Measurements from ENCODE around the gene EDN1.
A peak's percentile ranks its signal among the peaks of the same experiment; 100 is the strongest.

Gene EDN1

GRCh38 chr6:12270551-12271230, 19.5 kb upstream of the EDN1 start:
- DNase-seq: no peak

- DNase-seq: no peak
Observed at GRCh38 chr6:12271594-12271993, 18.6 kb upstream of the EDN1 start.

- DNase-seq: no peak
Observed at GRCh38 chr6:12271997-12272396, 18.2 kb upstream of the EDN1 start.

GRCh38 chr6:12275107-12275506, 15.1 kb upstream of the EDN1 start:
- no peak for DNase-seq

- DNase-seq: no peak
Observed at GRCh38 chr6:12276930-12277315, 13.2 kb upstream of the EDN1 start.

- no peak for DNase-seq
Observed at GRCh38 chr6:12277386-12277785, 12.8 kb upstream of the EDN1 start.

GRCh38 chr6:12278915-12279314, 11.2 kb upstream of the EDN1 start:
- DNase-seq: no peak

GRCh38 chr6:12279322-12280091, 10.7 kb upstream of the EDN1 start:
- no peak for DNase-seq

GRCh38 chr6:12280458-12280857, 9.7 kb upstream of the EDN1 start:
- DNase-seq: no peak

GRCh38 chr6:12280902-12281301, 9.3 kb upstream of the EDN1 start:
- DNase-seq: no peak

GRCh38 chr6:12283904-12284303, 6.3 kb upstream of the EDN1 start:
- DNase-seq: no peak

- DNase-seq: no peak
Observed at GRCh38 chr6:12286373-12287110, 3.6 kb upstream of the EDN1 start.

GRCh38 chr6:12288211-12288618, 1.9 kb upstream of the EDN1 start:
- DNase-seq: no peak

- no peak for DNase-seq
Observed at GRCh38 chr6:12288914-12289313, 1.2 kb upstream of the EDN1 start.

GRCh38 chr6:12289365-12289919, 719 bp upstream of the EDN1 start:
- DNase-seq: peak; percentile 40

- no peak for DNase-seq
Observed at GRCh38 chr6:12291071-12291838, 1.1 kb downstream of the EDN1 start.

- DNase-seq: no peak
Observed at GRCh38 chr6:12291839-12292604, 1.9 kb downstream of the EDN1 start.

- DNase-seq: no peak
Observed at GRCh38 chr6:12293235-12293930, 3.2 kb downstream of the EDN1 start.

- DNase-seq: no peak
Observed at GRCh38 chr6:12293931-12294807, 4.0 kb downstream of the EDN1 start.

- DNase-seq: no peak
Observed at GRCh38 chr6:12294851-12295536, 4.8 kb downstream of the EDN1 start.
